ENCODE results near the gene EDN2. TPM values are rescaled to one million over a fixed set of nuclear protein-coding genes. Genes with fewer than 3 reads are reported as not detected.

The EDN2 gene
- total RNA-seq = not detected in 2 replicates

GRCh38 chr1:41484402-41485241 is at the start of gene EDN2:
Gene EDN2 (minus strand): TSS chr1:41484683. CDS start chr1:41484601, 82 bp downstream.

Other genes starting within 250 kb of the EDN2 start
- 16.9 and 18.5 TPM in 2 replicates for gene SCMH1, start 242.4 kb downstream of the EDN2 start, total RNA-seq
- under 0.01 TPM in 1 of 2 replicates, not detected in the other for gene FOXO6, start 123.2 kb downstream of the EDN2 start, total RNA-seq

Data from uterine smooth muscle cell (primary cell).